GM19395 (cell line): ENCODE data around the gene SRBD1.

Experiments used
- ATAC-seq: cut with Tn5 transposase; IDR thresholded peaks from one replicate; pipeline ENCODE4 v1.9.1; 2021; ENCODE audit warnings: mild to moderate bottlenecking, moderate library complexity; ENCODE audit not compliant: unreplicated experiment

The SRBD1 gene

DNA sequence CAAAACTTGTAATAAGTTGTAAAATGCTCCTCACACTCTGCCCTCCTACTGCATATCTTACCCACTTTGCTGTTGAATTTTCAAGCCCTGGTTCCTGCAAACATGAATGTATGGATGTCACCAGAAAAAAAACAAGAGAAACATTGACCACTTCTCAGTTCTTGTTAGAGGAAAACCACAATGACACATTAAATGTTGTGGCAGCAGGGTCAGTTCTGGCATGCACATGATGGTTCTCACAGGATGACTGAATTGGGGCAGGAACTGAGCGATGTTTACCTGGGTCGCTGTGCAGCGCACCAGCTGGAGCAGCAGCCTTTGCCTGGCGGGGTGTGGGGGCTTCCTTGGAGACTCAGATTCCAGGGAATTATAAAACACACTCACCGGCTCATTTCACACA lies 26.4 kb upstream of the SRBD1 start:
- no peak for ATAC-seq

- no peak for ATAC-seq
Measured at GRCh38 chr2:45636008-45636407, 24.9 kb upstream of the SRBD1 start.

DNA sequence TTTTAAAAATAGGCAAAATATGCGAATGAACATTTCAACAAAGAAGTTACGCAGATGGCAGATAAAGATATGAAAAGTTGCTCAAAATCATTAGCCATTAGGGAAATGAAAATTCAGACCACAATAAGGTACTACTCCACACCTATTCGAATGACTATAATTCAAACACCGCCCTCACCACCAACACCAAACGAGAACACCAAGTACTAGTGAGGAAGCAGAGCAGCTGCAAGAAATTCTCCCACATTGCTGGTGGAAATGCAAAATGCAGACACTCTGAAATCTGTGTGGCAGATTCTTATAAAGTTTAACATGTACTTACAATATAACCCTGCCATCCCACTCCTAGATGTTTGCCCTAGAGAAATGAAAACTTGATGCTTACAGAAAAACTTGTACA lies 23.2 kb upstream of the SRBD1 start:
- ATAC-seq, result no peak

- no peak for ATAC-seq
Measured at GRCh38 chr2:45631955-45632354, 20.9 kb upstream of the SRBD1 start.

DNA sequence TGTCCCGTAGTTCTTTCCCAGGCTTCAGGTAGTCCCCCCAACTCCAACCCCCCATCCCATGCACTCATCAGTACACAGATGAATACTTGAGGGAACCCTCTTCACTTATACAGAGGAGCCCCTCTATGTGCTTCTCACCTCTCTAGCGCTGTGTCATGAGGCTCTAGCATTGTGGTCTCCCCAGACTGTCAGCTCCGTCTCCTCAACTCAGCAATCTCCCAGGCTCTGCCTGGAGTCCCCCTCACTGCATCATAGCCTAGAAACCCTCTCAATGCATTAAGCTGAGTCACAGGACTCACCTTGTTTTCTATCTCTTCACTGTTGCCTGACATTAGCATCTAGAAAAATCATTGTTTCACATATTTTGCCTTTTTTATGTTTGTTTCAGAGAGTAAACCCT lies 20.3 kb upstream of the SRBD1 start:
- ATAC-seq, result no peak

DNA sequence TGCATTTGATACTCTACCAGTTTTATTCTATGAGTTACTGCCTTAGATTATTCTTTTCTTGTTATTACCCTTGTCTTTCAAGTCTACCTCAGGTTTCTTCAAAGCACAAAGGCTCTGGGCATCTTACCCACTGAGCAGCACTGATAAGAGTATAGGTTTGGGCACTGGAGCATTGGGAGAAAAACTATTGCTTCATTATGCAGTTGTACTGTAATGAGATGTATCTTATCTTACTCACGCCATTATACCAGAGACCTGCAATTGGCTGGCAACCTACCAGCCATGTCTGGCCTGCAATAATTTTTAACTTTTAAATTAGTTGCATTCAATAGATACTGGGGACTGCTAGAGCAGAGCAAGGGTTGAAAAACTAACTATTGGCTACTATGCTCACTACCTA lies 18.9 kb upstream of the SRBD1 start:
- ATAC-seq, result no peak

GRCh38 chr2:45627911-45628310 lies 16.8 kb upstream of the SRBD1 start:
- no peak for ATAC-seq

DNA sequence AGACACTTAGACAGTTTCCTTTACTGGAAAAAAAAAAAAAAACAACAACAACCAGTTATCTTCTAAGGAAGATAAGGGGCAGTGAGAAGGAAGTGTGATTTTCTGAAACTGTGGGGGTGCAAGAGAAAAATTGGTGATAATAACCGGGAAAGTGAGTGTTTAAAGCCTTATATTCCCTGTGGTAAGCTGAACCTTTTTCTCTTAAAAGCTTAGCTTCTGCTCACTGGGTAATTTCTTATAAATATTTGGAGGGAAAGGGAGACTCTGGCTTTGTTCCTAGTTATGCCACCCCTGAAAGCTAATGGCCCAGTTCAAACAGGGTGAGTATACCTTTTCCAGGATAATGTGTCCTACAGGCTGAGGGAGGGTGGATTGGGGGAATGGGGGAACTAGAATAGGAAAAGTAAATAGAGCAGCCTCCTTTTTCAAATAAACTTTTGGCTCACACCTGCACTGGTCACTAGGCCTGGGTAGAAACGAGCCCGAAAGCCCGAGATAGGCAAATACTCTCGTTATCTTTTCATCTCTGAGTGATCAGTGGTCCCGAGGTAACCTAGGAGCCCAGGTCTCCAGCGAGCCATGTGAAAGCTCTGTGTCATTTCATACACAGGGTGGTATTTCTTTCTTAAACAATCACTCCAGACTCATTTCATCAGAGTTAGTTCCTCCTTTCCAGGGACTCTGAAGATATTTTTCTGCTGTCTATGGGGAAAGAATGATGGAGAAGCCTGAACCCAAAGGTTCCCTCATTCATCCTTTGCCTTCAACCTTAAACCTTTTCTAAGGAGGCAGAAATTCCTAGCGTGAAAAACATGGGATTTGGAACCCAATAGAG lies 15.5 kb upstream of the SRBD1 start:
- no peak for ATAC-seq

DNA sequence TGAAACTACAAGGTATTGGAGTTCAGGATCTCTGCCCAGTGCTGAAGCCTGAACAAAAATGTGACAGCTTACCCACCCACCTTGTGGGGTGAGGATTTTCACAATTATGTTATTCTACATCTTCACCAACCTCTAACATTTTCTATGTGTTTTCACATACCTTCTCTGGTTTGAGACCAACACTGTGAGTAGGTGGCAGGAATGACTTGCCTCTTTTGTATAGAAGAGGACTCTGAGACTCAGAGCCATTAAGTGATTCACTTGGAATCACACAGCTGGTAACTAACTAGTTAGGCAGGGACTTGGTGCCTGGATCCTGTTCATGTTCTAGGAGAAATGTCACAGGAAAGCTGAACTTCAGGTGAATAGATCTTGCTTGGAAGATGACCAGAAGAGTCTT lies 14.8 kb upstream of the SRBD1 start:
- ATAC-seq, result no peak

DNA sequence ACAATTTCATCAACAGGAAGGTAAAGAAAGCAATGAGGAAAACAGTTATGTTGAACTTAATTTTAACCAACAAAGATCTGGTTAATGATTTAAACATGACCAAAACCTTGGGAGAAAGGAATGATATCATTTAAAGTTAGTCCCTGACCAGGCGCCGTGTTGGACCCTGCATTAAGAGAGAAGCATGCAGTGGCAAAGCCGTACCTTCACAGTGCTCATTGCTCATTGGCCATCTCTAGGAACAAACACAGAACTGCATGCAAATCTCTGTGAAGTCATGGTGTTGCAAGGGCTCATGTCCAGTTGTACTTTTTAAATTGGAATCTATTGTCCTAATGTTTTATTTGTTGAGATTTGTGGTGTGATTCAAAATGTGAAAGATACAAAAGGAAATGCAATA lies 12.0 kb upstream of the SRBD1 start:
- ATAC-seq, result no peak

- no peak for ATAC-seq
Measured at GRCh38 chr2:45622336-45623075, 11.4 kb upstream of the SRBD1 start.

GRCh38 chr2:45617496-45617895 lies 6.4 kb upstream of the SRBD1 start:
- no peak for ATAC-seq

GRCh38 chr2:45616658-45617411 lies 5.8 kb upstream of the SRBD1 start:
- no peak for ATAC-seq

GRCh38 chr2:45614871-45615415 lies 3.9 kb upstream of the SRBD1 start:
- ATAC-seq, result no peak

GRCh38 chr2:45614330-45614729 lies 3.3 kb upstream of the SRBD1 start:
- no peak for ATAC-seq

GRCh38 chr2:45612731-45613130 lies 1.7 kb upstream of the SRBD1 start:
- no peak for ATAC-seq

- no peak for ATAC-seq
Measured at GRCh38 chr2:45612285-45612684, 1.2 kb upstream of the SRBD1 start.

DNA sequence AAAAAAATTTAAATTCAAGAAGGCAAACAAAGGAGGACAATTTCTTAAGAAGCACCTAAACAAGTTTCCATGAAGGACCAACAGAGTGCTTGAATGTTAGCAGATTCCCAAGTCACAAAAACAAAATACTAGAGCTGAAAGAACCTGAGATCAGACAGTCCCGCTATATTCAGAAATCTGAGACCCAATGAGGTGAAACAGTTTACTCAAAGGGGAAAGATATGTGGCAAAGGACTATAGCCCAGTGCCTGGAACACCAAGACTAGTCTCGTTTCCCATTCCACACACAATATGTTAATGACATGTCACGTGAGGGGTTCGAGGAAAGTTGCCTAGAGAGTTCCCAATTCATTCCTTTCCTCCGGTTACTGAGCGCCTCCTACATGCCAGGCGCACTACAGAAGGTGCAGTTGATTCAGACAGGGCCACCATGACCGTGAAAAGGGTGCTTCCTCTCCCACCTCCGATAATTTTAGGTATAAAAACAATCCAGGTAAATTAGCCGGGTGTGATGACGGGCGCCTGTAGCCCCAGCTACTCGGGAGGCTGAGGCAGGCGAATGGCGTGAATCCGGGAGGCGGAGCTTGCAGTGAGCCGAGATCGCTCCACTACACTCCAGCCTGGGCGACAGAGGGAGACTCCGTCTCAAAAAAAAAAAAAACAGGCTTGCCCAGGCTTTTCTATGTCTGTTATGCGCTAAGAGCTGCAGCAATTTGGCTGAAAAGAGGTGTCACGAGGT lies 617 bp downstream of the SRBD1 start:
- peak; percentile 66 for ATAC-seq

DNA sequence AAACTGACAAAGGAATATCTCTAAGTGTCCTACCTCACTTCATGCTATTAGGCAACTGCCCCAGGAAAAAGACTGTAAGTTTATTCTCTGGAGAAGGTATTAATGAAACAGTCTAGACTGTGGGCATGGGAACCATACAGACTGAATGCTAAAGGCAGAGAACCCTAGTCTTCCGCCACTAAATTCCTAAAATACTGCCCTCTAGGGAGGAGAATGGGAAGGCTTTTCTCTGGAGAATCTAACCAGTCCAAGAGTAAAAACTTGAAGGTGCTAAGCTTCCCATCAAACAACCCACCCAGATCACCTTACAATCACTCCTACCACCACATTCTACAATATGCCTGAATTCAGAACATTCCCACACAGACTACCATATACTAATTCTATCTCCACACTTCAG lies 3.4 kb downstream of the SRBD1 start:
- no peak for ATAC-seq

- ATAC-seq, result no peak
Measured at GRCh38 chr2:45606796-45607195, 4.3 kb downstream of the SRBD1 start.

DNA sequence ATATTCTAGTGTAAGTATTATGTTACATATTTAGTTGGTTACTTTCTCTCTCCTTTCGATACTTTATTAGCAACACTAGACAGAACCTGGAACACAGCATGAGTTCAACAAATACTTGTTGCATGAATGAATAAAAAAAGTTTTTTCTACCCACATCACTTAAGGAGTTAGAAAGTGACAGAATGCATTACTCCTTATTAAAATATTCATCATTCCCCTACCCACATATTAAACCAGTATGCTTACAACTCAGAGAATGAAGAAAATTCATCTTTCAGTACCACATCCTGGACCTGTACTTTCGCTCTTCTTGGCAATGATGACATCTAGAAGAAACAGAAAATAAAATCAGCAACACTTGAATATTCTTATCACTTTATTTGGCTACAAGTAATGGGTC lies 6.0 kb downstream of the SRBD1 start:
- ATAC-seq, result no peak
